Anterior cingulate cortex (tissue), 58 donors: Measurements from ENCODE around the gene ROS1.
"Not testable (repeated sequence)": the region's sequence is repeated elsewhere in the genome, so short reads cannot be mapped to it uniquely, and the experiment has no call there.

Experiments used
- DNase-seq, 58 donors: peaks; one replicate each; lab custom pipeline; 2025; lab: John Stamatoyannopoulos, UW

The ROS1 gene

GRCh38 chr6:117270055-117270842 lies 155.5 kb downstream of the ROS1 start:
- no peak for DNase-seq

- DNase-seq = no peak
These were observed 156.1 kb downstream of the ROS1 start for GRCh38 chr6:117269638-117270054.

- no peak for DNase-seq
These were observed 156.8 kb downstream of the ROS1 start for GRCh38 chr6:117268924-117269323.

- DNase-seq = no peak
These were observed 157.8 kb downstream of the ROS1 start for GRCh38 chr6:117267766-117268534.

GRCh38 chr6:117267054-117267347 lies 158.7 kb downstream of the ROS1 start:
- DNase-seq = no peak

- no peak for DNase-seq
These were observed 159.3 kb downstream of the ROS1 start for GRCh38 chr6:117266257-117267053.

- peak in 7 of 58 donors; percentile 1 to 12 (median 7) for DNase-seq
These were observed 160.1 kb downstream of the ROS1 start, which contains the start of gene VGLL2 for GRCh38 chr6:117265410-117266256. Gene VGLL2 (plus strand): TSS chr6:117265558. CDS start chr6:117265764, 206 bp downstream.

- DNase-seq = no peak
These were observed 160.9 kb downstream of the ROS1 start for GRCh38 chr6:117264692-117265409.

- no peak for DNase-seq
These were observed 161.4 kb downstream of the ROS1 start for GRCh38 chr6:117264369-117264691.

- no peak for DNase-seq
These were observed 162.3 kb downstream of the ROS1 start for GRCh38 chr6:117263353-117263927.

GRCh38 chr6:117262799-117263198 lies 162.9 kb downstream of the ROS1 start:
- DNase-seq = no peak

- no peak for DNase-seq
These were observed 172.0 kb downstream of the ROS1 start for GRCh38 chr6:117253785-117254184.

- not testable (repeated sequence) for DNase-seq
These were observed 180.8 kb downstream of the ROS1 start for GRCh38 chr6:117244979-117245378.

GRCh38 chr6:117244571-117244970 lies 181.2 kb downstream of the ROS1 start:
- DNase-seq = not testable (repeated sequence)
